ENCODE data around the gene LHX1.

Gene LHX1

DNA sequence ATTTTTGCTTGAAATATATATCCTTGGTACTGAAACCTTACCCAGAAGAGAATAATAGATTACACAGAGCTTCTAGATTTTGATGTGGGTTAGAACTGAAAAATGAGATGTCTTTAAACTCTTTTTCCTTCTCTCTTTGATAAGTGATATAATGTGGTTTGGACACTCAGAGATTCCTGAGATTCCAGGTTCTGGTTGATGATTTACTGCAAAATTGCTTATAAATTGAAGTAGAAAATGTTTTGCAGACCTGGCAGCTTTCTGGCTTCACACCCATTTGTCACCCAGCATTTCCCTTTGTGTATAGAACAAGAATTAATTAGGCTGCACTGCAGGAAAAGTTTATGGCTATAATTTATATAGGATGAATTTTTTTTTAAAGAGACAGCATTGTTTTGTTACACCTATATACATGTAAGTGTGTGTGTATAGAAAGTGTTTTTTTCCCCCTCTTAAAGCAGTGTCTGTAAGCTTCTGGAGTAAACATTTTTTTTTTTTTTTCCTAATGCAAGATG, 35.0 kb downstream of the LHX1 start:
- DNase-seq (ENCODE audit: low read depth) = no peak

DNA sequence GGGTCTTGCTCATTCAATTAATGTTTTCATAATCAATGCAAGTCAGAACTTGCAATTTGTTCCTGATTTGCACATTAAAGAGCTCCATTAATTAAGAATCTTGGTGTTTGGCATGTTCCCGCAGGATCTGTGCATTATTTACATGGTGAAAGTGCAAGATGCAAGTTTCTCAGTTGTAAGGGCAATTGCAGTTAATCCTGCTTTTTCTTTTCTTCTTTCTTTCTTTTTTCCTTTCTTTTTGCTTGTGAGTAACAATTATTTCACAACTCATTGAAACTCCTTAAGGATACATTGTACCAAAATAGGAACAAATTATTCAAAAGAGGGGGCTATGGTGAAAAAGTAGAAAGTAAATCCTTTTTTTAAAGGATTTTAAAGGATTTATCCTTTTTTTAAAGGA, 35.6 kb downstream of the LHX1 start:
- no peak for DNase-seq (ENCODE audit: low read depth)

DNA sequence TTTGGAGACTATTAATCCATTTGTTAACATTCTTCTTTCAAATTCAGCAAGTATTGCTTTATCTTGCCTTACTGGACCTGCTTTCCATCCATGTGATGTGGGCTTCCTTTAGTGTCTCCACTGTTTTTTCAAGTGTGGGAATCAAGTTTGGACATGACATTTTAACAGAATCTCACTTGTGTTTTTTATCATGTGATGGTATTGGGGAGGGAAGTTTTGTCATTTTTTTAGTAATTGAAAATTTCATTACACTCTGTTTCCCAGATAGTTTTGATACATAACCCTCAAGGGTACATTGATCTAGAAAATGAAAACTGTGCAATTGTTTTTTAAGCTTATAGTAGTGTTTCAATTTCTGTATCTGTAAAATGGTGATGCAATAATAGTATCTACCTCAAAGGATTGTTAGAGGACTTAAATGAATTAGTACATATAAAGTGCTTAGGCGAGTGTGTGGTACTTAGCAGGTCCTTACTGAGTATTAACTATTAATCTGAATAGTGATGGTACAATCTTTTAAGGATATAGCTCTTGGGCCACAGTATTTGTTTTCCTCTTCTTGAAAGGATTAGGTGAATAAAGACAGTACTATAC, 38.7 kb downstream of the LHX1 start:
- no peak for DNase-seq (ENCODE audit: low read depth)

DNA sequence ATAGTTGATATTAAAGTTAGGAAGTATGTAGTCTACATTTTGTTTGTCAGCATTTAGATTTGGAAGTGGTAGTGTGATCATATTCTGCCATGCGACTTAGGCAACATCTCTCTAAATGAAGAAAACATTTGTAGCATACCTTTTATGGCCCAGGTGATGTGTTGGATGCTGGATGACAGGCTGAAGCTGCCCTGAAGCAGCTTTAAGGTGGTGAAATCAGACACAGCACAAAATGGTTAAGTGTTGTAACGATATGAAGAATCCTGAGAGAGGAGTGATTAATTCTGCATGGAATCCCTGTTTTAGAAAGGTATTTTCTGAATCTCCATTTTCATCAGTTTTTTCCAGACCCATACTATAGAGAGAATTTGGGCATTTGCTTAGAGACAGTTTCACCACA, 39.8 kb downstream of the LHX1 start:
- no peak for DNase-seq (ENCODE audit: low read depth)

DNA sequence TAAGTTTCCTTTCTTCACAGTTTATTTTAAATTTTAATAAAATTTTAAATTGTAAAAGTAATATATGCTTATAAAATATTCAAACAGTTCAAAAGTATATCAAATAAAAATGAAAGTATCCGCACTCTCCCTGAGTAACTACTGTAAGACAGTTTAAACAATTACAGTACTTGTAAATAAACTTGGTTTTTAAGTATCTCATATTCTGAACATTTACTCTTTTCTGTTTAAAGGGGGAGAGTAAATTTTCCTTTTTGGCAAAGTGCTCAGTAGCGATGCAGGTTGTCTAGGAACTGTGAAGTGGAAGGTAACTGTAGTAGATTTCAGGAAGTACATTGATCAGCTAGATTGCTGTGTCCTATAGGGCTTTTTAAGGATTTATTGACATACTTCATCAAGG, 40.3 kb downstream of the LHX1 start:
- DNase-seq (ENCODE audit: low read depth) = no peak

DNA sequence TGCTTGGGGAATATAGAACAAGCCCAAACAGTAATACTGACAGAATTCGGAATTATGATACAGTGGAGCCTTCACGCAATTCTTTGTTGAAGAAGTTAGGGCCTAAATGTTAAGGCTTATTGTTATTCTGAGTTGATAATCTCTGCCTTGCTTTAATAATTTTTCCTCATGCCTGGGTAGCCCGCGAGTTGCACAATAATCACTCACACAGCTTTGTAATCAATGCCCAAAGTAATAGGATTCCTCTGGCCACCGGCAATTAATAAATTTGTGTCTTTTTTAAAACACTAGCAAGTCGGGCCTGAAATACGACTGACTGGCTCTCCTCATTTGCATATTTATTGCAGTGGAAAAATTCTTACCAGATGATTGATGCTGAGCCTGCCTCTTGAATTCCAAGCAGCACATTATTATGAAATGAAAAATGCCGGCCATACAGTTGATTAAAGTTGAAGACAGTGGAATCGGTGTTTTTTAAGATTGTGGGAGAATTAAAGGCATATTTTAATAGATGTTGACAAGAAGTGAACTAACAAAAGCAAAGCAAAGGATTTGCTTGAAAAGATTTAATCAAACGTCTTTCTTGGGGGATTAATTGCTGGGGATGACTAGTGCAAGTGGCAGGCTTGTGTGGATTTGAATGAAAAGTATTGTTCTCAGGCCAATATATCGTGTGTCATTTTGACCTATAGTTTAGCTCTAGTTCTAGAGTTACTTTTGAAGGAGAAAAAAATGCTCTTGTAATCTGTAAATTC, 41.7 kb downstream of the LHX1 start:
- no peak for DNase-seq (ENCODE audit: low read depth)

DNA sequence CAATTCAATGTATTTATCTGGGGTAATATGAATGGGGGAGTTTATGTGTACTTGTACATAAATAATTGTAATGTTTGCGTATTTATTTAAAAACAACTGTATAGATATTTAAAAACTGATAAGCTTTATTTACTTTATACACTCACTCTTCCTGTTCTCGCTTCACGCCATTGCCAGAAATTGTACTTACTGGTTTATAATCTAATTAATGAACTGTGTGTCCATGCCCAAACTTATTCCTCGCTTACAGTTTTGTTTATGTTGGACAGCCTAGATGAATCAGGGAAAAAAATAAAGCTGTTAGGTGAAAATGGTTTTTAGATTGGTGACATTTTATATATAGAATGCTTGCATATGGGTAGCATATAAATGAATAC, 42.3 kb downstream of the LHX1 start:
- no peak for DNase-seq (ENCODE audit: low read depth)

DNA sequence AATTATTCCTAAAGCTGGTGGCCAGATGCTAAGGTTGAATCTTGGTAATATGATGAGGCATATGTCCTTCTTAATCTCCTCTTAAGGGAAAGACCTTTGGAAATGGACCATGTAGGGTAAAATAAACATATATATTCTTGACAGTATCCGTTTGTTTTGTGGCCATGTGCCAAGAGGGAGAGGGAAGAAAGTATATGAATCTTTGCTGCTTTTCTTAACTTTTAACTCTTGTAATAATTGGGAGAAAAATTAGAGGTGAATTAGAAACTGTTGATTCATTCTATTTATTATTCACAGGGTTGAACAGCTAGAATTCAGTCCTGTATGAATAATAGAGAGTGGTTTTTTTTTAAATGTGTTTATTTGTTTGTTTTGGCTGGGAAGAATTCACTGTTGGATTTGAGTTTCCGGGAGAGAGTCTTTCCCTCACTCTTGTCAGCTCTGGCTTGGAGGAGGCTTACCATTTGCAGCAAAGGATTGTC, 43.0 kb downstream of the LHX1 start:
- DNase-seq (ENCODE audit: low read depth) = peak; percentile 22

DNA sequence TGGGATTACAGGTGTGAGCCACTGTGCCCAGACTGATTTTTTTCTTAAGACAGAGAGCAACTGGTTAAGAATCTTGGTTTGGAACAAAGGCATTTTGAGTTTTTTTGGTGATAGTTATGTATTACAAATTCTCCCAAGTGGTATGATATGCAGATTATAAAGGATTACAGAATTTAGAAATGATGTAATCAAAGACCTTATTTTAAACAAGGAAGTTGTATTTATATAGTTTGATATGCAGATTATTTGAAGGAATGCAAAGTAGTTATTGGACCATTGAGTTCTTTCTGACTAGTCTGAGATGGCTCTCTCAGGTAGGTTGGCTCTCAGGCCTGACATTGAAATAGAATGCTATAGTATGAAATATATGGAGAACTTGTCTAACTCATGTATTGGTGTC, 46.3 kb downstream of the LHX1 start:
- no peak for DNase-seq (ENCODE audit: low read depth)

DNA sequence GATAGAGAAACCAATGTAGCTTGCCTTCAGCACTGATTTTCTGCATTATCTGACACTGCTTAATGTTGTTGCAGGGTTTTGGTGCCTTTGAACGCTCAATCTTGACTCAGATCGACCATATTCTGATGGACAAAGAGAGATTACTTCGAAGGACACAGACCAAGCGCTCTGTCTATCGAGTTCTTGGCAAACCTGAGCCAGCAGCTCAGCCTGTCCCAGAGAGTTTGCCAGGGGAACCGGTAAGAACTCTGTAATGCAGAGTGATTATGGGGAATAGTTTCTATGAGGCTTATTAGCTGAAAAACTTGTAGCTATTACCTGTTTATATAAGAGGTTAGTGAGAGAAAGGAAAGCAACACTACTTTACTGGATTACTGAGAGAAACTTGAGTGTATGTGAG, 51.9 kb downstream of the LHX1 start:
- no peak for DNase-seq (ENCODE audit: low read depth)

DNA sequence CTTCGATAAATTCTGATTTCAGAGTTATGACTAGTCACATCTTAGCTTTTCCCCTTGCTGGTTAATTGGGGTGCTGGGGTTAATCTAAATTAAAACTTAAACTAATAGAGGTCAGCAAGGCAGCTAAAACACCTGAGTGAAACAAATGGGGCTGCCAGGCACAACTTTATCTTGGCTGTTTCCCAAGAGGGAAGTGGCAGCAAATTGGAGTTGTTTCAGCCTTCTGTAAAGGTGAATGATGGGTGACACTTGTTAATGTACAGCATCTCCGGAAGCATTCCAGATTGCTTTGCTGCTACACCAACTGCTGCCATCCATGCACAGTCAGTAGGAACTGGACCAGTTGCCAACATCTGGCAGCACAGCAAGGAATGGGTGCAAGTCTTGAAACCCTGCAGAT, 55.4 kb downstream of the LHX1 start:
- DNase-seq (ENCODE audit: low read depth) = no peak

DNA sequence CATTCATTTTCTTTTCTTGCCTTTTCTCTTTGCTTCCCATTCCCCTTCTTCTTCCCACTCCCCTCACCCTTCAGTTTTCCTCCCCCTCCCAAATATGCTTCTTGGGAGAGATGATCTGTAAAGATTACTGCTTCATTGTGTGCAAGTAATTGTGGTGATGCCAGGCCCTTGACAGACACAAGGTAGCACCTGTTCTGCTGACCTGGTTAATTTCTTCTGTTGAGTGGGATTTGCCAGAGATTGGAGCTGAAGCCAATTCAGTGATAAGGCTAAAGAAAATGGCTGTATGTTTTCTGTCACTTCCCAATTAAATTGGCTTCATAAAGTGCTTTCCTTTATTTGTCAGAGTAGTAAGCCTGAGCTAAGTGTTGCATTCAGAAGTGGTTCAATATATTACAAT, 56.0 kb downstream of the LHX1 start:
- DNase-seq (ENCODE audit: low read depth) = no peak

All from stromal cell of bone marrow (primary cell).